Fibroblast of skin of right quadriceps (primary cell): ENCODE results near the gene IGFBP5.
A peak's percentile ranks its signal among the peaks of the same experiment; 100 is the strongest.

Experiments used
- DNase-seq: peaks from one replicate; pipeline ENCODE4 v3.0.0-alpha.2; 2013

The IGFBP5 gene

GRCh38 chr2:216687111-216687510 lies 8.2 kb downstream of the IGFBP5 start:
- DNase-seq, result no peak

- no peak for DNase-seq
These were observed 9.9 kb downstream of the IGFBP5 start for GRCh38 chr2:216685327-216685875.

- peak; percentile 90 for DNase-seq
These were observed 11.5 kb downstream of the IGFBP5 start for GRCh38 chr2:216683846-216684245.

- DNase-seq, result no peak
These were observed 13.7 kb downstream of the IGFBP5 start for GRCh38 chr2:216681683-216682082.

- DNase-seq, result no peak
These were observed 14.3 kb downstream of the IGFBP5 start for GRCh38 chr2:216680951-216681629.

GRCh38 chr2:216679658-216680024 lies 15.7 kb downstream of the IGFBP5 start:
- DNase-seq, result no peak

GRCh38 chr2:216678813-216679657 lies 16.3 kb downstream of the IGFBP5 start:
- no peak for DNase-seq

- no peak for DNase-seq
These were observed 17.3 kb downstream of the IGFBP5 start for GRCh38 chr2:216678098-216678465.

GRCh38 chr2:216677439-216678097 lies 17.8 kb downstream of the IGFBP5 start:
- no peak for DNase-seq

- no peak for DNase-seq
These were observed 18.7 kb downstream of the IGFBP5 start for GRCh38 chr2:216676630-216677029.

- DNase-seq, result no peak
These were observed 21.0 kb downstream of the IGFBP5 start for GRCh38 chr2:216674376-216674775.

GRCh38 chr2:216673609-216674008 lies 21.7 kb downstream of the IGFBP5 start:
- DNase-seq, result no peak

- DNase-seq, result no peak
These were observed 22.3 kb downstream of the IGFBP5 start for GRCh38 chr2:216673021-216673420.

GRCh38 chr2:216672466-216672865 lies 22.9 kb downstream of the IGFBP5 start:
- DNase-seq, result no peak

- DNase-seq, result no peak
These were observed 23.5 kb downstream of the IGFBP5 start for GRCh38 chr2:216671791-216672343.

- DNase-seq, result no peak
These were observed 24.3 kb downstream of the IGFBP5 start for GRCh38 chr2:216671081-216671411.

GRCh38 chr2:216670266-216671080 lies 24.9 kb downstream of the IGFBP5 start:
- no peak for DNase-seq

GRCh38 chr2:216666461-216667233 lies 28.7 kb downstream of the IGFBP5 start:
- peak; percentile 65 for DNase-seq

- DNase-seq, result no peak
These were observed 29.6 kb downstream of the IGFBP5 start for GRCh38 chr2:216665717-216666116.

GRCh38 chr2:216665242-216665641 lies 30.1 kb downstream of the IGFBP5 start:
- peak; percentile 54 for DNase-seq

GRCh38 chr2:216664593-216665034 lies 30.7 kb downstream of the IGFBP5 start:
- DNase-seq, result peak; percentile 51

GRCh38 chr2:216663846-216664245 lies 31.5 kb downstream of the IGFBP5 start:
- no peak for DNase-seq
